Measurements from ENCODE around the gene SLF1. TPM values are rescaled to one million over a fixed set of nuclear protein-coding genes. Genes with fewer than 3 reads are reported as not detected.

SLF1 gene
- total RNA-seq, 1 experiment from 2014 or later = 7.9 TPM

DNA sequence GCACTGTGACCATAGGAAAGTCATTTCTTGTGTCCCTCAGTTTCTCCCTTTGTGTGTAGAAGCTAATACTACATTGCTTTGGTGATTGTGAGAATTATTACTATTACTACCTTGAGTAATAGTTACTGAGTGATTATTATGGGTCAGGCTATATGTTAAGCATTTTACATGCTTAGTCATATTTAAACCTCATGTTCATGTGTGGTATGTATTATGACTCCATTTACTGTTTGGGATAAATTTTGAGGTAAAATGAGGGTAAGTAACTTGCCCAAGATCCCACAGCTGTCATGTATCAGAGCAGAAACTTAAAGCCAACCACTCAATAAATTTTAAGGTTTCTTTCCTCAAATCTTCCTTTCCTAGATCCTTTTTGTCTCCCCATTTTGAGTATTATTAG, 28.3 kb downstream of the SLF1 start:
- Mint-ChIP-seq H3K9me3 (ENCODE audit: unreplicated experiment) (no peaks in the 10 kb centered on the region), H3K27me3 (ENCODE audit: insufficient read depth, unreplicated experiment) (no peaks in the 10 kb centered on the region), H3K27ac (ENCODE audit: unreplicated experiment) (no peak overlapping the region), H3K36me3 (ENCODE audit: insufficient read depth, unreplicated experiment) (no peaks in the 10 kb centered on the region), H3K4me3 (ENCODE audit: unreplicated experiment) (no peak overlapping the region), H3K4me1 (ENCODE audit: low read depth, unreplicated experiment) (no peaks in the 10 kb centered on the region)
- CTCF ChIA-PET = no interaction called here
- intact Hi-C loops (cut with micrococcal nuclease; ENCODE audit: unreplicated experiment) = no loop called here
- Histone ChIP-seq H3K4me3 (ENCODE audit: low read depth, low read length) (no peak overlapping the region), H3K27me3 (replicated peaks; ENCODE audit: control insufficient read depth, insufficient read depth, low read length) (no peaks in the 10 kb centered on the region), H3K36me3 (ENCODE audit: control insufficient read depth, insufficient read depth, low read length) (no peaks in the 10 kb centered on the region), H3K4me1 (no peaks in the 10 kb centered on the region), H3K9me3 (no peaks in the 10 kb centered on the region)
- POLR2A ChIA-PET = no interaction called here
- BruUV-seq (replicated peaks) = no TSS peak
- DNase-seq = no peak
- TF ChIP-seq, protein P1, sequence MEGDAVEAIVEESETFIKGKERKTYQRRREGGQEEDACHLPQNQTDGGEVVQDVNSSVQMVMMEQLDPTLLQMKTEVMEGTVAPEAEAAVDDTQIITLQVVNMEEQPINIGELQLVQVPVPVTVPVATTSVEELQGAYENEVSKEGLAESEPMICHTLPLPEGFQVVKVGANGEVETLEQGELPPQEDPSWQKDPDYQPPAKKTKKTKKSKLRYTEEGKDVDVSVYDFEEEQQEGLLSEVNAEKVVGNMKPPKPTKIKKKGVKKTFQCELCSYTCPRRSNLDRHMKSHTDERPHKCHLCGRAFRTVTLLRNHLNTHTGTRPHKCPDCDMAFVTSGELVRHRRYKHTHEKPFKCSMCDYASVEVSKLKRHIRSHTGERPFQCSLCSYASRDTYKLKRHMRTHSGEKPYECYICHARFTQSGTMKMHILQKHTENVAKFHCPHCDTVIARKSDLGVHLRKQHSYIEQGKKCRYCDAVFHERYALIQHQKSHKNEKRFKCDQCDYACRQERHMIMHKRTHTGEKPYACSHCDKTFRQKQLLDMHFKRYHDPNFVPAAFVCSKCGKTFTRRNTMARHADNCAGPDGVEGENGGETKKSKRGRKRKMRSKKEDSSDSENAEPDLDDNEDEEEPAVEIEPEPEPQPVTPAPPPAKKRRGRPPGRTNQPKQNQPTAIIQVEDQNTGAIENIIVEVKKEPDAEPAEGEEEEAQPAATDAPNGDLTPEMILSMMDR (IDR thresholded peaks at IDR 0.05; ENCODE audit: insufficient read depth in 1 of 2, low read depth in 1 of 2, low read length in 1 of 2, severe bottlenecking in 1 of 2, unreplicated experiment in 1 of 2) = no peak

- BruUV-seq (replicated peaks) = no TSS peak
- ChIA-PET CTCF (interaction anchor here (0.5 kb wide), 1 partner anchor 858 kb away, joined by 3 read pairs; no protein-coding TSS in a partner anchor), POLR2A (no interaction called here)
These were observed 31.4 kb downstream of the SLF1 start for GRCh38 chr5:94649874-94650273.

DNA sequence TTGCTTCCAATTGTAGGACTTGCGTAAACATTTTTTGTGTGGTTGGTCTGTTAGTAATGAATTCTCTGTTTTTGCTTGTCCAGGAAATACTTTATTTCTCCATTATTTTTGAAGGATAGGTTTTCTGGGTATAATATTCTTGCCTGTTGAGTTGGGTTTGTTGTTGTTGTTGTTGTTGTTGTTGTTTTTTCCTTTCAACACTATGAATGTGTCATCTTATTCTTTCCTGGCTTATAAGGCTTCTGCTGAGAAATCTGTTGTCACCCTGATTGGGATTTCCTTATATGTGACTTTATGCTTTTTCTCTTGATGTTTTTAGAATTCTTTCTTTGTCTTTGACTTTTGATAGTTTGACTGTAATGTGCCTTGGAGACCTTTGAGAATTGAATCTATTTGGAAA, 39.8 kb downstream of the SLF1 start:
- ChIA-PET POLR2A (no interaction called here), CTCF (no interaction called here)
- TF ChIP-seq, protein P1 (IDR thresholded peaks at IDR 0.05; ENCODE audit: insufficient read depth in 1 of 2, low read depth in 1 of 2, low read length in 1 of 2, severe bottlenecking in 1 of 2, unreplicated experiment in 1 of 2) = no peak
- Mint-ChIP-seq H3K27ac (ENCODE audit: unreplicated experiment) (no peak overlapping the region), H3K36me3 (ENCODE audit: insufficient read depth, unreplicated experiment) (peaks cover 18% of the 10 kb centered on the region), H3K27me3 (ENCODE audit: insufficient read depth, unreplicated experiment) (no peaks in the 10 kb centered on the region), H3K9me3 (ENCODE audit: unreplicated experiment) (peaks cover 51% of the 10 kb centered on the region), H3K4me3 (ENCODE audit: unreplicated experiment) (no peak overlapping the region), H3K4me1 (ENCODE audit: low read depth, unreplicated experiment) (no peaks in the 10 kb centered on the region)
- no peaks in the 10 kb centered on the region for H3K27me3 ChIP-seq (replicated peaks; ENCODE audit: control insufficient read depth, insufficient read depth, low read length)
- peaks cover 13% of the 10 kb centered on the region for H3K9me3 ChIP-seq
- H3K4me1 ChIP-seq = no peaks in the 10 kb centered on the region
- DNase-seq = no peak
- no TSS peak for BruUV-seq (replicated peaks)
- no peak overlapping the region for H3K4me3 ChIP-seq (ENCODE audit: low read depth, low read length)
- H3K36me3 ChIP-seq (ENCODE audit: control insufficient read depth, insufficient read depth, low read length) = no peaks in the 10 kb centered on the region
- intact Hi-C loops (cut with micrococcal nuclease; ENCODE audit: unreplicated experiment) = no loop called here

More at GRCh38 chr5:94649874-94650273, 31.4 kb downstream of the SLF1 start:
- Mint-ChIP-seq H3K4me1 (ENCODE audit: low read depth, unreplicated experiment) (no peaks in the 10 kb centered on the region), H3K4me3 (ENCODE audit: unreplicated experiment) (no peak overlapping the region), H3K27ac (ENCODE audit: unreplicated experiment) (no peak overlapping the region), H3K36me3 (ENCODE audit: insufficient read depth, unreplicated experiment) (no peaks in the 10 kb centered on the region), H3K9me3 (ENCODE audit: unreplicated experiment) (peaks cover 2% of the 10 kb centered on the region), H3K27me3 (ENCODE audit: insufficient read depth, unreplicated experiment) (no peaks in the 10 kb centered on the region)
- Histone ChIP-seq H3K36me3 (ENCODE audit: control insufficient read depth, insufficient read depth, low read length) (no peaks in the 10 kb centered on the region), H3K9me3 (no peaks in the 10 kb centered on the region; the same call in 1 of the 2 replicates), H3K4me1 (no peaks in the 10 kb centered on the region), H3K4me3 (ENCODE audit: low read depth, low read length) (no peak overlapping the region), H3K27me3 (replicated peaks; ENCODE audit: control insufficient read depth, insufficient read depth, low read length) (no peaks in the 10 kb centered on the region)
- TF ChIP-seq, protein P1 (IDR thresholded peaks at IDR 0.05; ENCODE audit: insufficient read depth in 1 of 2, low read depth in 1 of 2, low read length in 1 of 2, severe bottlenecking in 1 of 2, unreplicated experiment in 1 of 2) = no peak
- intact Hi-C loops (cut with micrococcal nuclease; ENCODE audit: unreplicated experiment) = no loop called here
- no peak for DNase-seq
